Karpas-422 (cell line): ENCODE results near the gene UBE2D3. TPM values are rescaled to one million over a fixed set of nuclear protein-coding genes. Genes with fewer than 3 reads are reported as not detected.

Source experiments
- DNase-seq: peaks from one replicate; pipeline ENCODE4 v3.0.0-alpha.2; 2015
- H2AFZ ChIP-seq: fragments of 200-600 bp; sonication (generic); 2 replicates; pipeline ENCODE4 v1.6.1; 2014; ENCODE audit warnings: antibody characterized with exemption, low read length, mixed read lengths
- H3K27ac ChIP-seq: fragments of 200-600 bp; sonication (generic); 2 replicates; pipeline ENCODE4 v1.5.1; 2014; ENCODE audit warnings: mild to moderate bottlenecking, low read length, moderate library complexity
- H3K27me3 ChIP-seq: fragments of 200-600 bp; sonication (generic); 2 replicates; pipeline ENCODE4 v1.6.1; 2014; ENCODE audit warnings: low read length, mixed read lengths
- H3K36me3 ChIP-seq: fragments of 200-600 bp; sonication (generic); 2 replicates; pipeline ENCODE4 v1.6.1; 2014; ENCODE audit warnings: low read length, mixed read lengths; ENCODE audit not compliant: insufficient read depth
- H3K4me1 ChIP-seq: fragments of 200-600 bp; sonication (generic); 2 replicates; pipeline ENCODE4 v1.6.1; 2014; ENCODE audit warnings: mild to moderate bottlenecking, low read length, mixed read lengths
- H3K4me2 ChIP-seq: fragments of 200-600 bp; sonication (generic); 2 replicates; pipeline ENCODE4 v1.6.1; 2014; ENCODE audit warnings: low read length, low read depth, mild to moderate bottlenecking; ENCODE audit not compliant: poor library complexity, severe bottlenecking
- H3K4me3 ChIP-seq: fragments of 200-600 bp; sonication (generic); 2 replicates; pipeline ENCODE4 v1.5.1; 2014; ENCODE audit warnings: mild to moderate bottlenecking, antibody characterized with exemption, low read length, mixed read lengths
- H3K79me2 ChIP-seq: fragments of 200-600 bp; sonication (generic); 2 replicates; pipeline ENCODE4 v1.6.1; 2014; ENCODE audit warnings: mild to moderate bottlenecking, low read length, mixed read lengths
- H3K9ac ChIP-seq: fragments of 200-600 bp; sonication (generic); 2 replicates; pipeline ENCODE4 v1.6.0; 2014; ENCODE audit warnings: low read length
- H3K9me2 ChIP-seq: fragments of 200-600 bp; sonication (generic), shearing (Covaris generic); replicated peaks from 2 replicates; pipeline ENCODE4 v1.6.0; 2014; ENCODE audit warnings: mild to moderate bottlenecking, low read length, moderate library complexity; ENCODE audit not compliant: insufficient read depth
- H3K9me3 ChIP-seq: fragments of 300-700, 200-600 bp; sonication (generic); 2 replicates; pipeline ENCODE4 v1.6.1; 2014; ENCODE audit warnings: low read length, mixed read lengths
- H4K20me1 ChIP-seq: fragments of 200-600 bp; sonication (generic); 2 replicates; pipeline ENCODE4 v1.6.1; 2014; ENCODE audit warnings: mild to moderate bottlenecking, antibody characterized with exemption, low read length, low read depth; ENCODE audit not compliant: insufficient read depth
- total RNA-seq: library from RNA; depleted of rRNA; stranded (reverse); fragments of >200 nt; shearing (Covaris generic); gene quantifications from 2 replicates; pipeline ENCODE4 v1.2.3, GENCODE V29; 2014; ENCODE audit warnings: low replicate concordance

The UBE2D3 gene
- total RNA-seq, 1 experiment from 2014 or later = 538 TPM

DNA sequence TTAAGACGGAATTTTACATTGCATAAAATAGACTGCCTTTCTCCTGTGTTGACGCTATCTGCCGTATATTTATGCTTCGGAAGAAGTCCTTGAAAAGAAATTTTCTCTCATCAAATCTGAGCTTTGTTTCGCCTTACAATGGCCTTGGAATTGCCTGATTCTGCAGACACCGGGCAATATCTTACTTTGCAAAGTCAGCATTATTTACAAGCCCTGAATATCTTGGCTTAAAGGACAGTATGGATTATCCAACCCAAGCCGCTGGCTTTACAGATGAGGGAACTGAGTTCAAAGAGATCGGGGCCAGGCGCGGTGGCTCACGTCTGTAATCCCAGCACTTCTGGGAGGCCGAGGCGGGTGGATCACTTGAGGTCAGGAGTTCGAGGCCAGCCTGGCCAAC, 65.4 kb downstream of the UBE2D3 start:
- Histone ChIP-seq H3K9me2 (no peaks in the 10 kb centered on the region), H3K36me3 (no peaks in the 10 kb centered on the region), H3K4me2 (peak overlapping the region; percentile 86), H3K4me3 (peak overlapping the region; percentile 81; the same call in 1 of the 2 replicates), H3K79me2 (peaks cover 36% of the 10 kb centered on the region), H3K9ac (no peak overlapping the region), H3K27me3 (no peaks in the 10 kb centered on the region), H3K4me1 (peaks cover 20% of the 10 kb centered on the region), H3K27ac (no peak overlapping the region), H3K9me3 (no peaks in the 10 kb centered on the region), H4K20me1 (no peaks in the 10 kb centered on the region), H2AFZ (no peak overlapping the region; the same call in 1 of the 2 replicates)
- DNase-seq = no peak

DNA sequence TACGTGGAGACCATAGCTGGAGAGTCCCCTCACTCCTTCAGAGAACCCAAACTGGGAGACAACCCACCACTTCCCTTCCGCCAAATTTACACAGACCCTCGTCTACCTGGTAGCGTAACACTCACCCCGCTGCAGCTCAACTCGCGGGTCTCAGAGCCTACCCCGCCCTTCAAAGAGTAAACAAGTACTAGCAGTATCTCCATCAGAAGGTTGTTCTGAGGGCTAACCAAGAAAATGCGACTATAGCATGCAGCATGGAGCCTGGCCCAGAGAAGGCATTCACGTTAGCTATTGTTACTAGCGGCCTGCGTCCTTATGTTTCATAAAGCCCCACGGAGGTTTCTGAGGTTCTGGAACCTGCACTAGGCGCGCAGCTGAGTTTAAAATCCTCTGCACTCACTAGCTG, 66.1 kb downstream of the UBE2D3 start:
- no peaks in the 10 kb centered on the region for H4K20me1 ChIP-seq
- H3K27me3 ChIP-seq = no peaks in the 10 kb centered on the region
- DNase-seq = peak; percentile 59
- H3K36me3 ChIP-seq = no peaks in the 10 kb centered on the region
- peak overlapping the region; percentile 86 for H3K4me2 ChIP-seq
- peaks cover 20% of the 10 kb centered on the region for H3K4me1 ChIP-seq
- peak overlapping the region; percentile 82 for H3K9ac ChIP-seq
- peak overlapping the region; percentile 91 for H2AFZ ChIP-seq
- H3K4me3 ChIP-seq = peak overlapping the region; percentile 81
- H3K9me2 ChIP-seq = no peaks in the 10 kb centered on the region
- peaks cover 40% of the 10 kb centered on the region for H3K79me2 ChIP-seq
- H3K9me3 ChIP-seq = no peaks in the 10 kb centered on the region
- H3K27ac ChIP-seq = no peak overlapping the region

- Histone ChIP-seq H3K27ac (peak within 1 kb of the TSS; percentile 17), H3K79me2 (peaks cover 44% of the 10 kb centered on the region), H2AFZ (peak within 1 kb of the TSS; percentile 91), H3K4me2 (peak within 1 kb of the TSS; percentile 86), H3K9me2 (no peaks in the 10 kb centered on the region), H3K36me3 (no peaks in the 10 kb centered on the region), H3K4me3 (peak within 1 kb of the TSS; percentile 81), H3K27me3 (no peaks in the 10 kb centered on the region), H3K4me1 (peaks cover 20% of the 10 kb centered on the region), H4K20me1 (no peaks in the 10 kb centered on the region), H3K9me3 (no peaks in the 10 kb centered on the region), H3K9ac (peak within 1 kb of the TSS; percentile 82)
- DNase-seq = peak; percentile 96
Observed at GRCh38 chr4:102760645-102761295, 66.6 kb downstream of the UBE2D3 start, which contains the start of gene MANBA. TSS of gene MANBA (minus strand) at chr4:102760968. CDS start at chr4:102760894, 74 bp downstream.

- H3K36me3 ChIP-seq = no peaks in the 10 kb centered on the region
- peak; percentile 90 for DNase-seq
- peak overlapping the region; percentile 86 for H3K4me2 ChIP-seq
- no peaks in the 10 kb centered on the region for H4K20me1 ChIP-seq
- peaks cover 46% of the 10 kb centered on the region for H3K79me2 ChIP-seq
- H3K9ac ChIP-seq = peak overlapping the region; percentile 82
- H3K27me3 ChIP-seq = no peaks in the 10 kb centered on the region
- peaks cover 20% of the 10 kb centered on the region for H3K4me1 ChIP-seq
- peak overlapping the region; percentile 17 for H3K27ac ChIP-seq
- peak overlapping the region; percentile 91 for H2AFZ ChIP-seq
- no peaks in the 10 kb centered on the region for H3K9me2 ChIP-seq
- peak overlapping the region; percentile 81 for H3K4me3 ChIP-seq
- no peaks in the 10 kb centered on the region for H3K9me3 ChIP-seq
Observed at GRCh38 chr4:102759831-102760644, 67.3 kb downstream of the UBE2D3 start.

- Histone ChIP-seq H3K4me3 (peak overlapping the region; percentile 81; the same call in 1 of the 2 replicates), H3K79me2 (peaks cover 60% of the 10 kb centered on the region), H3K27me3 (no peaks in the 10 kb centered on the region), H3K4me2 (peak overlapping the region; percentile 86), H3K9me2 (no peaks in the 10 kb centered on the region), H4K20me1 (no peaks in the 10 kb centered on the region), H3K27ac (no peak overlapping the region), H3K4me1 (peaks cover 20% of the 10 kb centered on the region), H3K9ac (no peak overlapping the region), H3K36me3 (no peaks in the 10 kb centered on the region), H2AFZ (no peak overlapping the region), H3K9me3 (no peaks in the 10 kb centered on the region)
- DNase-seq = no peak
Observed at GRCh38 chr4:102758241-102759160, 68.8 kb downstream of the UBE2D3 start.

- peaks cover 68% of the 10 kb centered on the region for H3K79me2 ChIP-seq
- no peak overlapping the region for H3K4me3 ChIP-seq
- H3K4me2 ChIP-seq = no peak overlapping the region
- H3K36me3 ChIP-seq = no peaks in the 10 kb centered on the region
- H3K27ac ChIP-seq = no peak overlapping the region
- DNase-seq = peak; percentile 45
- H4K20me1 ChIP-seq = no peaks in the 10 kb centered on the region
- peaks cover 20% of the 10 kb centered on the region for H3K4me1 ChIP-seq
- H3K9me2 ChIP-seq = no peaks in the 10 kb centered on the region
- H2AFZ ChIP-seq = no peak overlapping the region
- H3K27me3 ChIP-seq = no peaks in the 10 kb centered on the region
- H3K9ac ChIP-seq = no peak overlapping the region
- no peaks in the 10 kb centered on the region for H3K9me3 ChIP-seq
Observed at GRCh38 chr4:102757681-102758080, 69.7 kb downstream of the UBE2D3 start.

GRCh38 chr4:102754044-102754443, 73.3 kb downstream of the UBE2D3 start:
- Histone ChIP-seq H4K20me1 (no peaks in the 10 kb centered on the region), H3K36me3 (0 out of 2 replicates have a peak, but pooled peaks cover 6% of the 10 kb centered on the region)

More at GRCh38 chr4:102754044-102754443, 73.3 kb downstream of the UBE2D3 start:
- Histone ChIP-seq H3K27me3 (no peaks in the 10 kb centered on the region), H3K4me3 (no peak overlapping the region), H3K4me1 (peaks cover 4% of the 10 kb centered on the region), H2AFZ (no peak overlapping the region), H3K9me2 (no peaks in the 10 kb centered on the region), H3K79me2 (peaks cover 89% of the 10 kb centered on the region), H3K9me3 (no peaks in the 10 kb centered on the region), H3K27ac (no peak overlapping the region), H3K9ac (no peak overlapping the region), H3K4me2 (no peak overlapping the region)
- no peak for DNase-seq
